WERI-Rb-1 (cell line): ENCODE results near the gene NBEA.

ENCODE experiments used
- DNase-seq: peaks from one replicate; pipeline ENCODE4 v3.0.0-alpha.2; 2020
- H3K27ac ChIP-seq: fragments of 250-450 bp; sonication (Bioruptor Pico); 2 replicates; pipeline ENCODE4 v1.5.1; 2020; ENCODE audit warnings: mild to moderate bottlenecking, moderate library complexity
- H3K27me3 ChIP-seq: fragments of 250-450 bp; sonication (Bioruptor Pico); 2 replicates; pipeline ENCODE4 v1.5.1; 2021; ENCODE audit warnings: mild to moderate bottlenecking, low read depth, moderate library complexity; ENCODE audit not compliant: insufficient read depth, severe bottlenecking
- H3K36me3 ChIP-seq: fragments of 250-450 bp; sonication (Bioruptor Pico); 2 replicates; pipeline ENCODE4 v1.5.1; 2020; ENCODE audit warnings: mild to moderate bottlenecking, moderate library complexity
- H3K4me3 ChIP-seq: 2 replicates; pipeline ENCODE4 v1.5.1; 2011; ENCODE audit warnings: low read depth, mild to moderate bottlenecking, control low read depth, low read length
- H3K9me3 ChIP-seq: fragments of 250-450 bp; sonication (Bioruptor Pico); 2 replicates; pipeline ENCODE4 v1.5.1; 2021; ENCODE audit warnings: mild to moderate bottlenecking, moderate library complexity; ENCODE audit not compliant: severe bottlenecking
- TF ChIP-seq, protein P1 (sequence below): IDR thresholded peaks from 2 replicates; pipeline ENCODE4 v1.5.1; 2011; ENCODE audit warnings: low read depth, mild to moderate bottlenecking, control low read depth, inconsistent platforms, low read length

The NBEA gene

GRCh38 chr13:35475212-35475959 is 533.3 kb downstream of the NBEA start:
- peak; percentile 19 for DNase-seq
- Histone ChIP-seq H3K36me3 (peaks cover 42% of the 10 kb centered on the region), H3K9me3 (no peaks in the 10 kb centered on the region), H3K27me3 (no peaks in the 10 kb centered on the region), H3K27ac (peak overlapping the region; percentile 97), H3K4me3 (peak overlapping the region; percentile 56)
- TF ChIP-seq, protein P1, sequence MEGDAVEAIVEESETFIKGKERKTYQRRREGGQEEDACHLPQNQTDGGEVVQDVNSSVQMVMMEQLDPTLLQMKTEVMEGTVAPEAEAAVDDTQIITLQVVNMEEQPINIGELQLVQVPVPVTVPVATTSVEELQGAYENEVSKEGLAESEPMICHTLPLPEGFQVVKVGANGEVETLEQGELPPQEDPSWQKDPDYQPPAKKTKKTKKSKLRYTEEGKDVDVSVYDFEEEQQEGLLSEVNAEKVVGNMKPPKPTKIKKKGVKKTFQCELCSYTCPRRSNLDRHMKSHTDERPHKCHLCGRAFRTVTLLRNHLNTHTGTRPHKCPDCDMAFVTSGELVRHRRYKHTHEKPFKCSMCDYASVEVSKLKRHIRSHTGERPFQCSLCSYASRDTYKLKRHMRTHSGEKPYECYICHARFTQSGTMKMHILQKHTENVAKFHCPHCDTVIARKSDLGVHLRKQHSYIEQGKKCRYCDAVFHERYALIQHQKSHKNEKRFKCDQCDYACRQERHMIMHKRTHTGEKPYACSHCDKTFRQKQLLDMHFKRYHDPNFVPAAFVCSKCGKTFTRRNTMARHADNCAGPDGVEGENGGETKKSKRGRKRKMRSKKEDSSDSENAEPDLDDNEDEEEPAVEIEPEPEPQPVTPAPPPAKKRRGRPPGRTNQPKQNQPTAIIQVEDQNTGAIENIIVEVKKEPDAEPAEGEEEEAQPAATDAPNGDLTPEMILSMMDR: no peak

- H3K36me3 ChIP-seq: peaks cover 42% of the 10 kb centered on the region
- peak; percentile 95 for DNase-seq
- no peaks in the 10 kb centered on the region for H3K27me3 ChIP-seq
- H3K27ac ChIP-seq: peak within 1 kb of the TSS; percentile 97
- H3K9me3 ChIP-seq: no peaks in the 10 kb centered on the region
- TF ChIP-seq, protein P1: no peak
- peak within 1 kb of the TSS; percentile 56 for H3K4me3 ChIP-seq
Measured at GRCh38 chr13:35475960-35476943, 534.2 kb downstream of the NBEA start, which contains the start of gene MAB21L1. Gene MAB21L1, minus strand, starts transcription at chr13:35476689. Its CDS starts 551 bp downstream, at chr13:35476138.

DNA sequence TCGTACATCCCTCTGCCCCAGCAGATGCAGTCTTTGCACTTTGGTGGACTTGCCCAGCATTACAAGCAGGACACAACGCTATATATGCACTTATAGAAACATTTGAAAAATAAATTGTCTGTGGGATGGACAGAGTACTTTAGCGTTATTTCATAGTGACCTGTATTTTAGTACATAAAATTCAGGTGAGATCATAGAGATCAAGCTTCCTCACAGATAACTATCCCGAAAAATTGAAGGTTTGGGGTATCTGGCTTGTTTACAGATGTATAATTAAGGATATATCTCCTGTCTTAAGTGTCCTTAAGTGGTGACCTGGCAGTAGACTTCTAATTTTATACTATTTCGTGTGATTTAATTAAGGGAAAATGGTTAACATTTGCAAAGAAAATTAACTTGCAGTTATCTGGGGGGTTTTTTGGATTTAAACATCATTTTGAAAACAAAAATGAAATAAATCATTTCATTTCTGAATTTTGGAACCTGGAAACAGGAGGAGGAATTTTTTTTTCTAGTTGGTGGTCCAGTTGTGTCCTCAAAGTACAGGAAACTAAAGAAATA is 535.4 kb downstream of the NBEA start:
- TF ChIP-seq, protein P1: no peak
- no peak for DNase-seq
- H3K27me3 ChIP-seq: no peaks in the 10 kb centered on the region
- peak overlapping the region; percentile 97 for H3K27ac ChIP-seq
- no peaks in the 10 kb centered on the region for H3K9me3 ChIP-seq
- peak overlapping the region; percentile 56 for H3K4me3 ChIP-seq
- peaks cover 33% of the 10 kb centered on the region for H3K36me3 ChIP-seq

GRCh38 chr13:35478271-35479037 is 536.4 kb downstream of the NBEA start:
- peak; percentile 60 for DNase-seq
- TF ChIP-seq, protein P1: no peak
- no peaks in the 10 kb centered on the region for H3K9me3 ChIP-seq
- peaks cover 23% of the 10 kb centered on the region for H3K36me3 ChIP-seq
- peak overlapping the region; percentile 56 for H3K4me3 ChIP-seq
- H3K27me3 ChIP-seq: no peaks in the 10 kb centered on the region
- peak overlapping the region; percentile 97 for H3K27ac ChIP-seq

- peak; percentile 75 for DNase-seq
- H3K27ac ChIP-seq: peak overlapping the region; percentile 97
- H3K36me3 ChIP-seq: peaks cover 18% of the 10 kb centered on the region
- H3K9me3 ChIP-seq: no peaks in the 10 kb centered on the region
- H3K27me3 ChIP-seq: no peaks in the 10 kb centered on the region
- TF ChIP-seq, protein P1: no peak
- peak overlapping the region; percentile 56 for H3K4me3 ChIP-seq
Measured at GRCh38 chr13:35479038-35479492, 537.0 kb downstream of the NBEA start.
